ENCODE data around the gene RAB4A. TPM values are rescaled to one million over a fixed set of nuclear protein-coding genes. Genes with fewer than 3 reads are reported as not detected.

Gene RAB4A, protein sequence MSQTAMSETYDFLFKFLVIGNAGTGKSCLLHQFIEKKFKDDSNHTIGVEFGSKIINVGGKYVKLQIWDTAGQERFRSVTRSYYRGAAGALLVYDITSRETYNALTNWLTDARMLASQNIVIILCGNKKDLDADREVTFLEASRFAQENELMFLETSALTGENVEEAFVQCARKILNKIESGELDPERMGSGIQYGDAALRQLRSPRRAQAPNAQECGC
- 131 TPM for total RNA-seq
- long read RNA-seq, transcript RAB4A-201 (8 exons, 2,966 nt): major isoform, 55 of 62 reads
- long read RNA-seq, partial matches to known transcripts: 4 of 62 reads
- long read RNA-seq, other reads (novel, unspliced or antisense): 1 of 62 reads

DNA sequence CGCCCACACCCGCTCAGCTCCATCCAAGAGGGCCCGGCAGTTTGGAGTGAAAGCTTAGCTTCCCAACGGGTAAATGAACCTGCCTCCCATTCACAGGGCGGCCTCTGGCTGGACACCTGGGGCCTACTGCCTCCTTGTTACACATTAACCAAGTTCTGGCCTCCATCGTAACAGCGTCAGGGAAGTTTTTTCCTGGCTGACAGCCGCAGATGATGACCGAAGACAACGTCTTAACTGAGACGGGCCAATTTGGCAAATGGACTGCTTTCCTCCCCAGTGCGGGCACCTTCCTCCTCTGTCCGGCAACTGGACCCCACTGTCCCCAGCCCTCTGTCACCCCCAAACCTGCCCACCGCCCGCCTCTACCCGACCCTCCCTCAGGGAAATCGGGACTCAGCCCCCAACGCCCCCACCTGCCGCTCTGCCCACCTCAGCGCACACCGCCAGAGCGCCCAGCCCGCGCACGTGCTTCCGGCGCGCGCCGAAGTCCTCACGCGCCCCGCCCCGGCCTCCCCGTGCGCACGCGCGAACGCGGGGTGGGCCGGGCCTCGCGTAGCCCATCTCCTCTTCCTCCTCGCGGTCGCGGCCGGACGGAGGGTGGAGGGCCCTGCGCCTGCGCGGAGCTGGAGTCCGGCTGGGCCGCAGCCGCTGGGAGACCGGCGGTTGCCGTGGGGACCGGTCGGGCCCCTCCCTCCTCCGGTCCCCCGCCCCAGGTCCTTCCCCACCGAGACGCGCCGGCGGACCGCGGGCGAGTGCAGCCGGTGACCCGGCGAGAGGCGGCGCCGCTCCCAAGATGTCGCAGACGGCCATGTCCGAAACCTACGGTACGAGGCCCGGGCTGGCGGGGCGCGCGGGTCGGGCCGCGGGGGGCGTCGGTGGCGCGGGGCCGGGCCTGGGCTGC, at the start of gene RAB4A:
Gene RAB4A, plus strand, starts transcription at position 565 of the 901 bp plus-strand sequence. Its CDS starts 229 bp downstream, at position 794.
- peak; percentile 95 for DNase-seq (ENCODE audit: missing footprints)
- intact Hi-C loops (cut with DNase I): loop anchor here (5.0 kb wide), 1 partner anchor 72 kb away; the partner anchor contains the start of gene CCSAP
- ATAC-seq: peak; percentile 97

DNA sequence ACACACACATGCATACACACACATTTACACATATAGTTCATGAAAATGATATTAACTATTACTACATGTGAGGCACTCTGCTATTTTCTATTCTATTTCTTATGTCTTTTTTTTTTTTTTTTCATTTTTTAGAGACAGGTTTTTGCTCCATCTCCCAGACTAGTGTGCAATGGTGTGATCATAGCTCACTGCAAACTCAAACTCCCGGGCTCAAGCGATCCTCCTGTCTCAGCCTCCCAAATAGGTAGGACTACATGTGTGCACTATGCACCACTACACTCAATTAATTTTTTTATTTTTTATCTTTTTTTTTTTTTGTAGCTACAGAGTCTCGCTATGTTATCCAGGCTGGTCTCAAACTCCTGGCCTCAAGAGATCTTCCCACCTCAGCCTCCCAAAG, 48.8 kb upstream of the RAB4A start:
- DNase-seq (ENCODE audit: missing footprints): no peak
- no peak for ATAC-seq
- intact Hi-C loops (cut with DNase I): no loop called here

DNA sequence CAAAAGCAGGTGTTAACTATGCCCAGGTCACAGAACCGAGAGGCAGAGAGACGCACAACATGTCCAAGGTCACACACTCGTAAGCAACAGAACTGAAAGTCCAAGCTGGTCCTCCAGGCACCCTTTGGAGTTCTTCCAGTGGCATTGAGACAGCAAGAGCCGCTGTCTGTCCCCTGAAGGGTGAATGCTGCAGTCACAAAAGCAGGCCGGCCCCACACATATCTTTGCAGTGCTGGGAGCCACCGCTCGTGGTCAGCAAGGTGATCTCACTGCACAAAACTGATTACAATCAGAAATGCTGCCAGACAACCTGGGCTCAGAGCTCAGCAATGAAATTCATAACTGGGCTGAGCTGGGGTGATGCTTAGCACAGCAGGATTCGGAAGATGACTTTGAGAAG, 47.4 kb upstream of the RAB4A start:
- ATAC-seq (peak; percentile 44), DNase-seq (ENCODE audit: missing footprints) (no peak)
- intact Hi-C loops (cut with DNase I): no loop called here

DNA sequence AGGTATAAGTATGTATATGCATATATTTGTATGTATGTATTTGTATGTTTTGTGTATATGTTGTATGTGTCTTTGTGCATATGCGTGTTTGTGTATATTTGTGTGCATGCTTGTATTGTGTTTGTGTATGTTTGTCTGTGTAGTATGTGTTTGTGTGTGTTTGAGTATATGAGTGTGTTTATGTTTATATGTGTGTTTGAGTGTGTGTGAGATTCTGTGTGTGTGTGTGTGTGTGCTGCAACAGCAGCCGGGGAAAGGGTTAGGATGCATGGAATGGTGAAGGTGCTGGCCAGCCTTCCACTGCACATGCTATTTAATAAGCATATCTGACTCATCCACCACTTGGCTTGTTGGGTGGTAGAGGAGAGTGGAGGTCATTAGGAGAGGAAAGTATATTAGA, 46.6 kb upstream of the RAB4A start:
- ATAC-seq: no peak

DNA sequence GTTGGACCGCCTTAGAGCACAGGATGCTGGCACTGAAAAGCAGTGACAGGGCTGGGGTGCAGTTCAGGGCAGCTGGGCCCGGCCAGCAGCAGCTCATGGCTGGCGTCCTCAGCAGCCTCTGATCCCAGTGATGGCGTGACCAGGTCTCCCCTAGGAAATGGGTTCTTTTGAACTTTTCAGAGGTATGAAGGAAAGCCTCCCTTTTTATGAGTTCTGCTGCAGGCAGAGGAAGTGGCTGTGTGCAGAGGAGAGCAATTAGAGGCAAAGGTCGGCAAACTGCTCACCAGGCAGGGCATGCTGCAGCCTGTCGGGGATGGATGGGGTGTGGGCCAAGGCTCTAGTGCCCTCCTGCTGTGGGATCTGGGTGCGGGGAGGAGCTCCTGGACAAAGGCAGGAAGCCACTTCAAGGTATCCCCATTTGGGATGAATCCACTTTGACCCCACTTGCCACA, 45.6 kb upstream of the RAB4A start:
- DNase-seq (ENCODE audit: missing footprints) (no peak), ATAC-seq (no peak)
- intact Hi-C loops (cut with DNase I): loop anchor here (5.0 kb wide), 1 partner anchor 68 kb away; no protein-coding TSS in a partner anchor

More for the DNA sequence above, 46.6 kb upstream of the RAB4A start:
- DNase-seq (ENCODE audit: missing footprints): no peak
- intact Hi-C loops (cut with DNase I): no loop called here

DNA sequence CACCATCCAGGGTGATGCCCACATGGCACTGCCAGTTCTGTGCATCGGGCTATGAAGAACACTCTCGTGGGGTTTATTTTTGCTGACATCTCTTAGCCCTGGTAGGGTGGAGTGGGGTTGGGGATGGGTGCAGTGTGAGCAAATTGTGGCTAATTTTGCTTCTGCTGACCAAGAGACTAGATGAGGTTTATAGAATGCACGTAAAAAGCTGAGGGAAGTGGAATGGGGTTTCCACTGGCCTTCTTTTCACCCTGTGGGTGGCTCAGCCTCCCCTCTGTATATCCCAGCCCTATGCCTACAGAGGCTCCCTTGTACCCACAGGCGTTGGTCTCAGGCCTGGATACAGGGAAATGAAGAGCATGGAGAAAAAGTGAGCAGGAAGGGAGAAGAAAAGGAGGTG, 44.1 kb upstream of the RAB4A start:
- no peak for ATAC-seq
- no peak for DNase-seq (ENCODE audit: missing footprints)
- intact Hi-C loops (cut with DNase I): loop anchor here (1.0 to 5.0 kb wide), 4 partner anchors 69 to 562 kb away; partner anchors contain the start of gene RHOU

DNA sequence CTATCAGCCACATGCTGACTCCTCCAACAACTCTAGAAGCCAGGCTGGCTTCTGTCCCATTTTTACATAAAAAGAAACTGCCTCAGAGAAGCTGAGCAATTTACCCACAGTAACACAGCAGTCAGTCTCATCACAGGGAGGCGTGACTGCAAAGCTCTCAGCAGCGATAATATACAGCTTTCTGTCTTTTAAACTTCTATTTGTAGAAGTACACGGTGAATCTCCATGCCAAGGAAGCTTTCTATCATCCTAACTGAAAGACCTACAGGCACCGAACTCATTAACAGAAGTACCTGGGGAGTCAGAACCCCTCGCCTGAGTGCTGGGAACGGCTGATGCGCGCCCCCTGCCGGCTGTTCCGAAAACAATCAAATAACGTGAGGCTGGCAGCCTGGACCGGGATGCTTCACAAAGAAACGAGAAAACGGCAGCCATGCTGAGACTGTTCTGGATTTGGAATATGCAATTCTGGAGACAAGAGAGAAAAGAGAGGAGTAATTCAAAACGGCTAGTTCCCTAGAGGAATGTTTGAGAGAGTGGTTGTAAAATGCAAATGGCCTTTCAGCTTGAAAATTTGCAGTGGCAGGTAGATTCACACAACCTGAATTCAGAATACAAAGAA, 43.5 kb upstream of the RAB4A start:
- DNase-seq (ENCODE audit: missing footprints) (peak; percentile 92), ATAC-seq (no peak)
- intact Hi-C loops (cut with DNase I): loop anchor here (1.0 to 5.0 kb wide), 4 partner anchors 70 to 563 kb away; partner anchors contain the start of gene RHOU

DNA sequence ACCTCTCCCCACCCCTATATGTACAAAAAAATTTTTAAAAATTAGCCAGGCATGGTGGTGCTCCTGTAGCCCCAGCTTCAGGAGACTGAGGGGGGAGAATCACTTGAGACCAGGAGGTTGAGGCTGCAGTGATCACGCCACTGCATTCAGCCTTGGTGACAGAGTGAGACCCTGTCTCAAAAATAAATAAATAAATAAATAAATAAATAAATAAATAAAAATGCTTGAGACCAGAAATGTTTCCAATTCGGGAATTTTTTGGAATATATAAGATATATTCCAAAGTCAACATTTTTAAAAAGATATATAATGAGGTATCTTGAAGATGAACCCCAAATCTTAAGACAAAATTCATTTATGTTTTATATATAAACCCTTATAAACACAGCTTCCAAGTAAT, 42.4 kb upstream of the RAB4A start:
- intact Hi-C loops (cut with DNase I): loop anchor here (5.0 kb wide), 1 partner anchor 71 kb away; no protein-coding TSS in a partner anchor
- ATAC-seq: no peak
- no peak for DNase-seq (ENCODE audit: missing footprints)

DNA sequence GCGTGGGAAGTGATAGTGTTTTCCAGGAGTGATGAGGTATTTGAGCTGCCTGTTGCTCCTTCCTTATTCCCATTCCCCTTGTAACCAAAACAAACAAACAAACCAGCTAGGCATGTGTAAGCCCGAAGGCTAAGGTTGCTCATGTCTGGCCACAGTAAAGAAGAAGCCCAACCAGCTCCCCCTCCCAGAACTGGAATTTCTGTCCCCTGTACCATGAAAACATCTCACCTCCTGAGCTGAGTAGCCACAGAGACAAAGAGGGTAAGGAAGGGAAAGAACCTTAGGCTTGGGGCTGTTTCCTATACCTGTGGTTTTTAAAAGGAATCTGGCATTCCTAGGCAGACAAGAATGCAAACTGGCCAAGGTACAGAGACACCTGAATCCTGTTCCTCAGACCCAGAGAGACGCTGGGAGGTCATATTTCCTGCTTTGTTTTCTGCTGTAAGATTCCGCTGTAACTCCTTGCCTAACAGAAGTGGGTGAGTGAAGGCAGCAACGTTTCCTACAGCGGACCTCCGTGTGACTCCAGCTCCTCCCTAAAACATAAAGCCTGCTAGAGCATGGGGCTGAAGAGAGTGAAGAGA, 41.7 kb upstream of the RAB4A start:
- DNase-seq (ENCODE audit: missing footprints) (no peak), ATAC-seq (peak; percentile 24)
- intact Hi-C loops (cut with DNase I): loop anchor here (5.0 kb wide), 1 partner anchor 72 kb away; no protein-coding TSS in a partner anchor

DNA sequence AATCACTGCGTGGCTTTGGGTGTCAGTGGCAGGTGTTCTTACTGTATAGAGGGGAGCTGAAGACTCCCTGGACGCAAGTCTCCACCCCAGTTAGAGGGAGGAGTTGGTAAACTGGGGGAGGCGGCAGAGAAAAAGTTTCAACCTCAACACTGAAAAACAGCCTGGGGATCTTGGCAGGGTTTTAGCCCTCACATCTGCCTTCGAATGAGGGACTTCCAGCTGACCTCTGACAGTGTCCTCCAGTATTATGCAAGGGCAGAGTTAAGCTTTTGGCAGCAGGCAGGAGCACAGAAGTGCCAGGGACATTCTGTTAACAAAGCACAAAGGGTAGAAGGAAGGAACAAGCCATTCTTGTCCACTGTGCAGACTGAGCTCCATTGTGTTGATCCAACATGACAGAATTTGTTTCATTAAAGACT, 41.2 kb upstream of the RAB4A start:
- DNase-seq (ENCODE audit: missing footprints): no peak
- intact Hi-C loops (cut with DNase I): loop anchor here (5.0 kb wide), 1 partner anchor 72 kb away; no protein-coding TSS in a partner anchor
- ATAC-seq: peak; percentile 96

DNA sequence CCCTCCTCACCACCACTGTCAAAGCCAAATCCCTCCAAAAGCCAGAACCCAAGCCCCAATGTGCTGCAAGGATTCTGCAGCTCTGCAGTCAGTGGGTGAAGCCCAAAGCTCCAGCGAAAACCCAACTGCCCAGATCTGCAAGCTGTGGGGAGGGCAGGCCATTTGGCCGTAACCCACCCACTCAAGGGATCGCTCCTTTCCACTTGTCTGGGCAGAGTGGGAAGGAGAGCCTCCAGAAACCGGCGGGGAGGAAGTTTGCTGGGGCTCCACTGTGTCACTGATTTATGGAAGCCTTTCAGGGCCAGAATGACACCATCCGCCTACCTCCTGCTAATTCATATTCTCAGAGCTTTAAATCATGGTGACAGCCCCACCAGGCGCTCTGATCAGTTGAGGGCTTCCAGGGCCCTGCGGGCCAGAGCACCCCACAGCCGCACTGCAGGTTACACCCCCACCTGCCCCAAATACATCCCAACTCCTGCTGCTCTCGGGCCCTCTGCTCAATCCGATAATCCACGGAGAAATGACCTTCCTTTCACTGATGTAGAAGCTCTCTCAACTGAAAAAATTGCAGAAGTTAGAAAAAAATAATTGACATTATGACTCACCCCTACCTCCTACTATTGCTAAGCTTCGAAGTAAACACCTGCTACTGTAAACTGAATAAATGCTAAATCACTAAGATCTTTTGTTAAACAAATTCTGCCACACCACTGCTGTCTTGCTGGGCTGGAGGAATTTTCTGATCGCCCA, 40.6 kb upstream of the RAB4A start:
- intact Hi-C loops (cut with DNase I): no loop called here
- DNase-seq (ENCODE audit: missing footprints) (no peak), ATAC-seq (no peak)

DNA sequence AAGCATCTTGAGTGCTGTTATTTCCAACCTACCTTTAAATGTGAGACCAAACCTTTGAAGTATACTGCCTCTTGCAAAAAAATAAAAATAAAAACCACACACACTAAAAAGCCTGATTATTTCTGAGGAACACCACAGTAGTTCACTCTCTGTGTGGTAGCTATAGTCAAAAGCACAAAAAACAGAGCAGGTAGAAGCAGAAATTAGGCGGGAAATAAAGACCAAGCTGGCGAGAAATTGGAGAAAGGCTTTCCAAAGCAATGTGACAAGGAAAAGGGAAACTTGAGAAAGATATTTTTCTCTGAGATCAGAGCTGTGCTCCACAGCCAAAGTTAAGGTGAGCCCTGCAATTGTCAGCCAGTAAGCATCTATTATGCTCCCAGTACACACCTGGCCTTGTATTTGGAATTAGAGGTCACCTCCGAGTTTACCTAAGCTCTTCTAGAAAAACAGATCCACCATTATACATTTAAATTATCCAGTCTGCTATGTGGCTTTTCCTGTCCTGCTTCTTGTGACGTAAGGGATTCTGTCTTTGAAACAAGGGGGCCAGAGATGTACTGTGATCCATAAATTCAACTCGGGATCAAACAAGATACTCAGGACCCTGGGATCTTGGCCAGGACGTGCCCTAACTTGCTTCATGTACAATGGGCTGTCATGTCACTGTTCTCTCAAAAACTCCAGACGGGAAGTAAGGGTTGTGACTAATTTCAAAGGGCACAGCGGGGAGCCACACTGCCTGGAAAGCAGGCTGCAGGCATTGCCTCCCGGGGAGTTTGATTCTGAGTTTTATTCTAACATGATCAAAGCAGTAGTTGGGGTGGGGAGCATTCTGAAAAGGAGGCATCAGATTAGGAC, 39.8 kb upstream of the RAB4A start:
- intact Hi-C loops (cut with DNase I): no loop called here
- ATAC-seq: no peak
- no peak for DNase-seq (ENCODE audit: missing footprints)

DNA sequence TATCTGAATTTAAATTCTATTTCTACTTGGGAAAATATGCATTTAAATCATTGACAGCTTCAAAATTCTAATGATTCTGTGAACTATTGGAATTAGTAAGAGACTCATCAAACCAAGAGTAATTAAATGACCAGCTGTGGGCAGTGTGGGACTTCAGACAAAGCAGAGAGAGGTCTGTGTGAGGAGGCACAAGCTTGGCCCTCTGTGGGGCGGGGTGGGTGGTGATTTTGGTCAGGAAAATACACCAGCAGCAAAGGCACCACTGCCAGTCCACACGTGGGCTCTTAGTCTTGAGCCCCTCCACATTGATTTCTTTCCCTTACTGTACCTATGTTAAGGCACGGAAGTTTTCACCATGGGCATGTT, 39.2 kb upstream of the RAB4A start:
- intact Hi-C loops (cut with DNase I): no loop called here
- ATAC-seq: no peak
- DNase-seq (ENCODE audit: missing footprints): no peak

DNA sequence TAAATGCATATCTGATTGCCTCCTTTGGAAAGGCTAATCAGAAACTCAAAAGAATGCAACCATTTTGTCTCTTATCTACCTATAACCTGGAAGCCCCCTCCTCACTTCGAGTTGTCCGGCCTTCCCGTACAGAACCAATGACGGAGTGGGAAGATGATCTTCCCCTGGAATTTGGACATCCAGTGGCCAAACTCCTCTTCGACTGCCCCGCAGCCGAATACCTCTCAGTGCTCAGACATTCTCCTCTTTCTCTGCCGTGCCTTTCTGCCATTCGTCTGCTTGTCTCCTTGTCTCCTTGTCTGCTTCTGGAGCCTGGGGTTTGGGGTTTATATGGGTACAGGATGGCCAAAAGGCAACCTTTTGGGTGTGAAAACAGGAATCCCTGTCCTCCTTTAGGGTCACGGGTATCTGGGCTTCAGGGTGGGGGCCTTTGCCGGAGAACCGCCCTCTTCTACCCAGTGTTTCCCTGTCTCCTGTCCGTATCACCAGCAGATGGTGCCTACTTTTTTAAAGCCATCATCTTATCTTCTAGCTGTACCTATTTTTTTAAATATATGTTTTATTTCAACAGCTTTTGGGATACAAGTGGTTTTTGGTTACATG, 35.9 kb upstream of the RAB4A start:
- intact Hi-C loops (cut with DNase I): no loop called here
- no peak for DNase-seq (ENCODE audit: missing footprints)
- no peak for ATAC-seq

DNA sequence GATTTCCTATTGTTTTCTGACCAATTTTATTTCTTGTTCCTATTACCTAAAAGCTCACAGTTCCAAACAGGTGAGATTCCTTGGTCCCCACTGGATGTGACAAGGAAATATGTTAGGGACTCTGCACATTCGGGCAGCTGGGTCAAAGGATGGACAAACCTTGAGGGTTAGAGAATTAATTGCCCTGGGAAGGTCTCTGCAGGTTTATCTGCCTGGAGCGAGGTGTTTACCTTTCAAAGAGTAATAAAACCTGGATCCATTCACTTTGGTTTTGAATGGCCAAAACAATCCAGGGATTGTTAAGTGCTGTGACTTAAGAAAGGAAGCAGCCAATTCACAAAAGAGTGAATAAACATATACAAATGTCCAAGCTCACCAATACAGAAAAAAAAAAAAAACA, 33.6 kb upstream of the RAB4A start:
- intact Hi-C loops (cut with DNase I): no loop called here
- DNase-seq (ENCODE audit: missing footprints): no peak
- no peak for ATAC-seq

DNA sequence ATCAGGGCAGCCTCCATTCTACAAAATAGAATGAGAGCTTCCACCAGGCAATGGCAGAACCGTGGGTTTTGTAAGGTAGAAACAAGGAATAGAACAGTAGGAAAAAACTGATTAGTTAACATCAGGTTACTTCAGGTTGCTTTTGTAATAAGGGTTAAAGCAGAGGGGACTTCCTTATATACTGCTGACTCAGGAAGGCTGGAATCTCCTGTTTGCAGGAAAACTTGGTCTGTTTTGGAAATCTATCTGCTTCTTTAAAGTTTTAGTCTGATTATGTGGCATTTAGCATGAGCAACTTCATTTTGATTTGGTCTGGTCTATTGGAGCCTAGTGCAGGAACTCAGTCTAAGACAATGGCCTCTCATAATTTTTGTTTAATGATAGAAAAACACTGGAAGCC, 32.7 kb upstream of the RAB4A start:
- ATAC-seq: no peak
- DNase-seq (ENCODE audit: missing footprints): no peak
- intact Hi-C loops (cut with DNase I): no loop called here
